Activated B cell treated with CpG ODN at 0.5 μM for 24 hours (primary cell): ENCODE results near the gene MRPL14. TPM values are rescaled to one million over a fixed set of nuclear protein-coding genes. Genes with fewer than 3 reads are reported as not detected.

Experiments used
- ATAC-seq: fragments of 200-7000 bp; cut with Tn5 transposase; one replicate; pipeline ENCODE4 v1.10.0; 2021; ENCODE audit warnings: low read depth, mild to moderate bottlenecking, moderate library complexity
- CTCF ChIA-PET: fragments of 350-600 bp; sonication (Branson Sonifier 250); formaldehyde crosslinking; loops from one replicate; lab custom pipeline; 2021; ENCODE audit warnings: antibody characterized with exemption; lab: Charles Lee
- POLR2A ChIA-PET: fragments of 350-600 bp; sonication (Branson Sonifier 250); formaldehyde crosslinking; loops from one replicate; lab custom pipeline; 2021; ENCODE audit warnings: antibody characterized with exemption; lab: Charles Lee
- DNase-seq: peaks from one replicate; pipeline ENCODE4 v3.0.0; 2022
- H3K27ac Mint-ChIP-seq: one replicate; pipeline ENCODE4 v1.8.0; 2020; ENCODE audit warnings: mixed read lengths
- H3K27me3 Mint-ChIP-seq: one replicate; pipeline ENCODE4 v1.8.0; 2021; ENCODE audit warnings: mixed read lengths
- H3K36me3 Mint-ChIP-seq: one replicate; pipeline ENCODE4 v1.8.0; 2021; ENCODE audit warnings: low read depth, mixed read lengths
- H3K4me1 Mint-ChIP-seq: one replicate; pipeline ENCODE4 v1.8.0; 2021; ENCODE audit warnings: mixed read lengths
- H3K4me3 Mint-ChIP-seq: one replicate; pipeline ENCODE4 v1.8.0; 2020; ENCODE audit warnings: mild to moderate bottlenecking, mixed read lengths
- H3K9me3 Mint-ChIP-seq: one replicate; pipeline ENCODE4 v1.8.0; 2020; ENCODE audit warnings: mixed read lengths
- intact Hi-C: fragments of 100-400 bp; cut with micrococcal nuclease; formaldehyde crosslinking; loops from one replicate; pipeline ENCODE4 v1.15.1; 2024
- total RNA-seq: library from RNA; stranded (reverse); gene quantifications from 2 replicates; pipeline ENCODE4 v1.2.3, GENCODE V29; 2022
- TF ChIP-seq, protein P1 (sequence below): fragments of 200-600 bp; IDR thresholded peaks from one replicate; pipeline ENCODE4 v1.8.0; 2022; ENCODE audit warnings: antibody characterized with exemption, mild to moderate bottlenecking

MRPL14 gene
- total RNA-seq, 1 donor from 2014 or later = 45.5 TPM

- no peaks in the 10 kb centered on the region for H3K27me3 Mint-ChIP-seq
- H3K36me3 Mint-ChIP-seq = peaks cover 9% of the 10 kb centered on the region
- DNase-seq (no peak), ATAC-seq (no peak)
- TF ChIP-seq, protein P1, sequence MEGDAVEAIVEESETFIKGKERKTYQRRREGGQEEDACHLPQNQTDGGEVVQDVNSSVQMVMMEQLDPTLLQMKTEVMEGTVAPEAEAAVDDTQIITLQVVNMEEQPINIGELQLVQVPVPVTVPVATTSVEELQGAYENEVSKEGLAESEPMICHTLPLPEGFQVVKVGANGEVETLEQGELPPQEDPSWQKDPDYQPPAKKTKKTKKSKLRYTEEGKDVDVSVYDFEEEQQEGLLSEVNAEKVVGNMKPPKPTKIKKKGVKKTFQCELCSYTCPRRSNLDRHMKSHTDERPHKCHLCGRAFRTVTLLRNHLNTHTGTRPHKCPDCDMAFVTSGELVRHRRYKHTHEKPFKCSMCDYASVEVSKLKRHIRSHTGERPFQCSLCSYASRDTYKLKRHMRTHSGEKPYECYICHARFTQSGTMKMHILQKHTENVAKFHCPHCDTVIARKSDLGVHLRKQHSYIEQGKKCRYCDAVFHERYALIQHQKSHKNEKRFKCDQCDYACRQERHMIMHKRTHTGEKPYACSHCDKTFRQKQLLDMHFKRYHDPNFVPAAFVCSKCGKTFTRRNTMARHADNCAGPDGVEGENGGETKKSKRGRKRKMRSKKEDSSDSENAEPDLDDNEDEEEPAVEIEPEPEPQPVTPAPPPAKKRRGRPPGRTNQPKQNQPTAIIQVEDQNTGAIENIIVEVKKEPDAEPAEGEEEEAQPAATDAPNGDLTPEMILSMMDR = no peak
- ChIA-PET POLR2A (no interaction called here), CTCF (no interaction called here)
- H3K9me3 Mint-ChIP-seq = no peaks in the 10 kb centered on the region
- intact Hi-C loops = no loop called here
- H3K4me3 Mint-ChIP-seq = no peak overlapping the region
- no peak overlapping the region for H3K27ac Mint-ChIP-seq
- no peaks in the 10 kb centered on the region for H3K4me1 Mint-ChIP-seq
Measured at GRCh38 chr6:44088827-44089590, 38.2 kb downstream of the MRPL14 start.

GRCh38 chr6:44087623-44088022 lies 39.6 kb downstream of the MRPL14 start:
- ChIA-PET CTCF (no interaction called here), POLR2A (no interaction called here)
- no peak for DNase-seq
- no peak overlapping the region for H3K27ac Mint-ChIP-seq
- no peak for ATAC-seq
- H3K27me3 Mint-ChIP-seq = no peaks in the 10 kb centered on the region
- no peaks in the 10 kb centered on the region for H3K9me3 Mint-ChIP-seq
- peaks cover 5% of the 10 kb centered on the region for H3K36me3 Mint-ChIP-seq
- no peak overlapping the region for H3K4me3 Mint-ChIP-seq
- no peaks in the 10 kb centered on the region for H3K4me1 Mint-ChIP-seq
- TF ChIP-seq, protein P1 = no peak
- intact Hi-C loops = no loop called here

DNA sequence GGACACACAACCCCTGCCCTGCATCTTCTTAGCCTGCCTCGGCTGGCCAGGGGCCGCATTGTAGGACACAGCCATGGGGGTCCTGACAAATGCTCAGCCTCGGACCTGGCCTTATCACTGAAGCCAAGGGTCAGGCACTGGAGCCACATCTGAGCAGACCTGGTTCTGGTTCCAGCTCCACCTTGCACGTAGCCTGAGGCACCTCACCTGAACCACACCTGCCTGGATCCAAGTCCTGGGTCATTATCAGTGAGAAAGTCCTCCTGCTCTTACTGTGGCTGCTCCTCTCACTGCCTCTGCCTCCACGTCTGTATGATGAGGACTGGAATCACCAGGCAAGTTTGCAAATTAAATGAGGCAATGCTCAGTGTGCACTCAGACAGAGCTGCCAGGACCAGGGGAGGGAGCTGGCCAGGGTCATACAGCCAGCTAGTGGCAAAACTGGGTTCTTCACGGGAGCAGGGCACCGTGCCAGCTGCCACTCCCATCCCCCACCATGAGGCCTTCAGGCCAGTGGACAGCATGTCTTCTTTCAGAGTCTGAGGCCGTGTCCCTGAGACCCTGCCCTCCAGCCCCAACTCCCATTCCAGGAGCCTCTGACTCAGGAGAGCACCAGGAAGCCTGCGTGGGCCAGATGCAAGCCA lies 40.2 kb downstream of the MRPL14 start:
- Mint-ChIP-seq H3K36me3 (peaks cover 2% of the 10 kb centered on the region), H3K27ac (no peak overlapping the region), H3K27me3 (no peaks in the 10 kb centered on the region), H3K9me3 (no peaks in the 10 kb centered on the region), H3K4me1 (no peaks in the 10 kb centered on the region), H3K4me3 (no peak overlapping the region)
- TF ChIP-seq, protein P1 = no peak
- intact Hi-C loops = no loop called here
- CTCF ChIA-PET = no interaction called here
- ATAC-seq (no peak), DNase-seq (no peak)
- POLR2A ChIA-PET = no interaction called here

GRCh38 chr6:44085219-44085618 lies 42.0 kb downstream of the MRPL14 start:
- ChIA-PET POLR2A (interaction anchor here (0.7 kb wide), 1 partner anchor 10 kb away, joined by 8 read pairs; no protein-coding TSS in a partner anchor), CTCF (interaction anchor here (0.7 kb wide), 1 partner anchor 9 kb away, joined by 3 read pairs; no protein-coding TSS in a partner anchor)
- no peak overlapping the region for H3K27ac Mint-ChIP-seq
- no peaks in the 10 kb centered on the region for H3K4me1 Mint-ChIP-seq
- TF ChIP-seq, protein P1 = no peak
- no peaks in the 10 kb centered on the region for H3K9me3 Mint-ChIP-seq
- no peak overlapping the region for H3K4me3 Mint-ChIP-seq
- H3K27me3 Mint-ChIP-seq = no peaks in the 10 kb centered on the region
- intact Hi-C loops = no loop called here
- peaks cover 2% of the 10 kb centered on the region for H3K36me3 Mint-ChIP-seq
- DNase-seq = no peak
- no peak for ATAC-seq
